Vagina (tissue), 2 donors: ENCODE results near the gene ZNF692. TPM values are rescaled to one million over a fixed set of nuclear protein-coding genes. Genes with fewer than 3 reads are reported as not detected.

Source experiments
- DNase-seq, 2 donors: peaks; one replicate each; pipeline ENCODE4 v3.0.0-alpha.2; 2017; ENCODE audit errors: extremely low spot score in 2 of 2
- H3K27ac ChIP-seq: fragments of 200-600 bp; sonication (generic); one replicate; pipeline ENCODE4 v1.5.1; 2019
- H3K27me3 ChIP-seq: fragments of 200-600 bp; sonication (generic); one replicate; pipeline ENCODE4 v1.5.1; 2019
- H3K36me3 ChIP-seq, 2 donors: fragments of 200-600 bp; sonication (generic); one replicate each; pipeline ENCODE4 v1.5.1; 2017 to 2019
- H3K4me1 ChIP-seq: fragments of 200-600 bp; sonication (generic); one replicate; pipeline ENCODE4 v1.5.1; 2019
- H3K4me3 ChIP-seq, 2 donors: fragments of 200-600 bp; sonication (generic); 1 replicate in 1 of 2; 2 replicates in 1 of 2; pipeline ENCODE4 v1.5.1; 2016 to 2019
- H3K9me3 ChIP-seq: fragments of 200-600 bp; sonication (generic); one replicate; pipeline ENCODE4 v1.5.1; 2019
- POLR2A ChIP-seq, 2 donors: fragments of 450-650 bp; IDR thresholded peaks; one replicate each; pipeline ENCODE4 v1.6.1; 2017; ENCODE audit warnings: antibody characterized with exemption in 2 of 2, mild to moderate bottlenecking in 2 of 2, moderate library complexity in 2 of 2
- POLR2AphosphoS5 ChIP-seq, 2 donors: sonication (generic); formaldehyde crosslinking; IDR thresholded peaks; one replicate each; pipeline ENCODE4 v1.9.0; 2017; ENCODE audit warnings: antibody characterized with exemption in 2 of 2, mild to moderate bottlenecking in 2 of 2, low read depth in 1 of 2; ENCODE audit not compliant: insufficient read depth in 1 of 2
- intact Hi-C: fragments of 100-400 bp; cut with DNase I; formaldehyde crosslinking; loops from one replicate; pipeline ENCODE4 v1.15.1; 2023
- total RNA-seq: library from RNA; depleted of rRNA; stranded (reverse); fragments of >200 nt; gene quantifications from one replicate; pipeline ENCODE4 v1.2.3, GENCODE V29; 2016
- TF ChIP-seq, protein P1 (sequence below), 3 experiments: fragments of 450-650 bp in 2 of 3; fragments of 200-600 bp in 1 of 3; sonication (generic) in 1 of 3; IDR thresholded peaks; one replicate each; pipeline ENCODE4 v1.5.1; 2017 to 2019; ENCODE audit warnings: antibody characterized with exemption in 3 of 3, mild to moderate bottlenecking in 2 of 3, moderate library complexity in 2 of 3

ZNF692 gene
- total RNA-seq, 1 donor from 2014 or later = 46.7 TPM

DNA sequence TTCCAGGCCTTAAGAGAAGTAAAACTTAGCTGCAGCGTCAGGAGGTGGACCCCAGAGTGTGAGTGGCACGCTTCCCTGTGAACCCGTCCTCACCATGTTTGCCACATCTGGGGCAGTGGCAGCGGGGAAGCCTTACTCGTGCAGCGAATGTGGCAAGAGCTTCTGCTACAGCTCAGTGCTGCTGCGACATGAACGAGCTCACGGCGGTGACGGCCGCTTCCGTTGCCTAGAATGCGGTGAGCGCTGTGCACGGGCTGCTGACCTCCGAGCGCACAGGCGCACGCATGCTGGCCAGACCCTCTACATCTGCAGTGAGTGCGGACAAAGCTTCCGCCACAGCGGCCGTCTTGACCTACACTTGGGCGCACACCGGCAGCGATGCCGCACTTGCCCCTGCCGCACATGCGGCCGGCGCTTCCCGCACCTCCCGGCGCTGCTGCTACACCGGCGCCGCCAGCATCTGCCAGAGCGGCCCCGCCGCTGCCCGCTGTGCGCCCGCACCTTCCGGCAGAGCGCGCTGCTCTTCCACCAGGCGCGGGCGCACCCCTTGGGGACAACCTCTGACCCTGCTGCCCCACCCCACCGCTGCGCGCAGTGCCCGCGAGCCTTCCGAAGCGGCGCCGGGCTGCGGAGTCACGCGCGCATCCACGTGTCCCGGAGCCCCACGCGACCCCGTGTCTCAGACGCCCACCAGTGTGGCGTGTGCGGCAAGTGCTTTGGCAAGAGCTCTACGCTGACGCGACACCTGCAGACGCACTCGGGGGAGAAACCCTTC, 11.5 kb downstream of the ZNF692 start:
- H3K27me3 ChIP-seq = no peaks in the 10 kb centered on the region
- peaks cover 11% of the 10 kb centered on the region for H3K4me1 ChIP-seq
- no peaks in the 10 kb centered on the region for H3K9me3 ChIP-seq
- peaks cover 0 to 42% of the 10 kb centered on the region in 2 donors for H3K36me3 ChIP-seq
- DNase-seq = no peak
- TF ChIP-seq POLR2A (IDR thresholded peaks at IDR 0.05) = no peak
- TF ChIP-seq POLR2AphosphoS5 (IDR thresholded peaks at IDR 0.05; ENCODE audit: insufficient read depth in 1 of 2, low read depth in 1 of 2) = no peak
- TF ChIP-seq, protein P1, sequence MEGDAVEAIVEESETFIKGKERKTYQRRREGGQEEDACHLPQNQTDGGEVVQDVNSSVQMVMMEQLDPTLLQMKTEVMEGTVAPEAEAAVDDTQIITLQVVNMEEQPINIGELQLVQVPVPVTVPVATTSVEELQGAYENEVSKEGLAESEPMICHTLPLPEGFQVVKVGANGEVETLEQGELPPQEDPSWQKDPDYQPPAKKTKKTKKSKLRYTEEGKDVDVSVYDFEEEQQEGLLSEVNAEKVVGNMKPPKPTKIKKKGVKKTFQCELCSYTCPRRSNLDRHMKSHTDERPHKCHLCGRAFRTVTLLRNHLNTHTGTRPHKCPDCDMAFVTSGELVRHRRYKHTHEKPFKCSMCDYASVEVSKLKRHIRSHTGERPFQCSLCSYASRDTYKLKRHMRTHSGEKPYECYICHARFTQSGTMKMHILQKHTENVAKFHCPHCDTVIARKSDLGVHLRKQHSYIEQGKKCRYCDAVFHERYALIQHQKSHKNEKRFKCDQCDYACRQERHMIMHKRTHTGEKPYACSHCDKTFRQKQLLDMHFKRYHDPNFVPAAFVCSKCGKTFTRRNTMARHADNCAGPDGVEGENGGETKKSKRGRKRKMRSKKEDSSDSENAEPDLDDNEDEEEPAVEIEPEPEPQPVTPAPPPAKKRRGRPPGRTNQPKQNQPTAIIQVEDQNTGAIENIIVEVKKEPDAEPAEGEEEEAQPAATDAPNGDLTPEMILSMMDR (IDR thresholded peaks at IDR 0.05) = no peak
- intact Hi-C loops = no loop called here
- no peak overlapping the region for H3K4me3 ChIP-seq
- no peak overlapping the region for H3K27ac ChIP-seq

DNA sequence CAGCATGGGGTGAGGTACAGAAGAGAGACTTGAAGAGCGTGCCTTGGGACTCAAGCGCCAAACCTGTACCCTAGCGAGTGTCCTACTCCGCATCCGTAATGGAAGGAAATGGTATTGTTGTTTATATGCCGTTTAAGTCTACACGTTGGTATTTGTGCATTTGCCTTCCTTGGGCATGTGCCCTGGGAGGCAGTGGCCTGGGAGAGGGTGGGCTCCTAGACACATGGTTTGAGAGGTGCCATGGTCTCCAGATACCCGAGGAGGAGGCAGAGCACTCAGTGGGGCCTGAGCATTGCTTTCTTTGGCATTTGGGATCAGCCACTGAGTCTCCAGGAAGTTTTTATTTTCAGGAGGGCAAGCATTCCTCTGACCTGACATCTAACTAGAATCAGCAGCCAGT, 14.4 kb downstream of the ZNF692 start:
- no peaks in the 10 kb centered on the region for H3K9me3 ChIP-seq
- no peak overlapping the region for H3K4me3 ChIP-seq
- TF ChIP-seq POLR2AphosphoS5 (IDR thresholded peaks at IDR 0.05; ENCODE audit: insufficient read depth in 1 of 2, low read depth in 1 of 2) (no peak), POLR2A (IDR thresholded peaks at IDR 0.05) (no peak)
- TF ChIP-seq, protein P1 (IDR thresholded peaks at IDR 0.05) = no peak
- H3K4me1 ChIP-seq = peaks cover 35% of the 10 kb centered on the region
- DNase-seq = peak in 1 of 2 donors; percentile 69
- intact Hi-C loops = no loop called here
- no peak overlapping the region for H3K27ac ChIP-seq
- H3K36me3 ChIP-seq = peaks cover 0 to 42% of the 10 kb centered on the region in 2 donors
- H3K27me3 ChIP-seq = no peaks in the 10 kb centered on the region

DNA sequence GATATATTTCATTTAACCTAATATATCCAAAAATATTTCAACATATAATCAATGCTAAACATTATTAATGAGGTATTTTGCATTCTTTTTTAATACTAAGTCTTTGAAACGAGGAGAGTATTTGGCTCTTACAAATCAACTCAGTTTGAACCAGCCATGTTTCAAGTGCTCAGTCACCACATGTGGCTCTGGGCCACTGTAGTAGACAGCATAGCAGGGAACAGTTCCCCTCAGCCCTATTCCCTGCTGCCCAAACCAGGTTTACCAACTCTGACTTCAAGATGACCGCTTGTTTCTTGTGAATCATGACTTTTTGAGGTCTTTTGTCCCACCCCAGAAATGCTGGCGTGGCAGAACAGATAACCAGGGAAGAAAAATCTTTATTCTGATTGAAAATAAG, 15.2 kb downstream of the ZNF692 start:
- Histone ChIP-seq H3K9me3 (no peaks in the 10 kb centered on the region), H3K27me3 (no peaks in the 10 kb centered on the region), H3K4me1 (peaks cover 42% of the 10 kb centered on the region), H3K36me3 (peaks cover 0 to 42% of the 10 kb centered on the region in 2 donors), H3K27ac (no peak overlapping the region), H3K4me3 (no peak overlapping the region)
- intact Hi-C loops = no loop called here
- DNase-seq = no peak
- TF ChIP-seq POLR2AphosphoS5 (IDR thresholded peaks at IDR 0.05; ENCODE audit: insufficient read depth in 1 of 2, low read depth in 1 of 2) = no peak
- no peak for TF ChIP-seq POLR2A (IDR thresholded peaks at IDR 0.05)
- TF ChIP-seq, protein P1 (IDR thresholded peaks at IDR 0.05) = no peak

DNA sequence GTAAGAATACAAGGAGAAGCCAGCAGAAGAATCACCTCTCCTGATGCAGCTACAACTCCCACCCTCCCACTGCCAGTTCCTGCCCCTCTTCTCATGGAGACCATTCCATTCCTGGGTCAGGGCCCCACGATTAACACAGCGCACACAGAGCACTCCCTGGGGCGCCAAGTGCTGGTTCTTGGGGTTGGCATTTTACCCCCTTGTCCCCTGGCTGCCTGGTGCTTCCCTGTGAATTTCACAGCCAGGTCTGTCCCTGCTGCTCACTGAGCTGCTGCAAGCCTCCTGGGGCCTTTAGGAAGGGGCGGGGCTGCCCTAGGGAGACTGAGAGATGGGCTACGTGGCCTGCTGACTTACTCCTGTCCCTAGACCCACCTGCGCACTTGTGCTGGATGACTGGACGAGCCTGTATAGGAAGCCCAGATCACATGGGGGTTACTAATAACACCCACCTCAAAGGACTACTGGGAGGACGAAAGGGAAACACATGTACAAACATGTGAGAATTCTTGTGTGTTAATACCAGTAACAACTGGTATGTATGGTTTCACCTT, 16.0 kb downstream of the ZNF692 start:
- DNase-seq = no peak
- H3K27me3 ChIP-seq = no peaks in the 10 kb centered on the region

More for the DNA sequence above, 16.0 kb downstream of the ZNF692 start:
- peaks cover 42% of the 10 kb centered on the region for H3K4me1 ChIP-seq
- no peak overlapping the region for H3K27ac ChIP-seq
- peaks cover 0 to 35% of the 10 kb centered on the region in 2 donors for H3K36me3 ChIP-seq
- TF ChIP-seq, protein P1 (IDR thresholded peaks at IDR 0.05) = no peak
- no peak for TF ChIP-seq POLR2AphosphoS5 (IDR thresholded peaks at IDR 0.05; ENCODE audit: insufficient read depth in 1 of 2, low read depth in 1 of 2)
- no peak for TF ChIP-seq POLR2A (IDR thresholded peaks at IDR 0.05)
- no peak overlapping the region for H3K4me3 ChIP-seq
- no peaks in the 10 kb centered on the region for H3K9me3 ChIP-seq
- intact Hi-C loops = no loop called here
